Thyroid gland (tissue), 4 donors: ENCODE measurements around the gene TRAF5. TPM values are rescaled to one million over a fixed set of nuclear protein-coding genes. Genes with fewer than 3 reads are reported as not detected.

Experiments used
- DNase-seq, 2 donors: peaks; one replicate each; pipeline ENCODE4 v3.0.0-alpha.2; 2019
- H3K27ac ChIP-seq, 3 donors: fragments of 200-600 bp; sonication (generic); 1 replicate in 2 of 3; 2 replicates in 1 of 3; pipeline ENCODE4 v1.5.1; 2016 to 2019; ENCODE audit warnings: mild to moderate bottlenecking in 1 of 3, moderate library complexity in 1 of 3
- H3K27me3 ChIP-seq: fragments of 200-600 bp; sonication (generic); one replicate; pipeline ENCODE4 v1.5.1; 2019
- H3K36me3 ChIP-seq, 2 donors: fragments of 200-600 bp; sonication (generic); one replicate each; pipeline ENCODE4 v1.5.1; 2016 to 2019
- H3K4me1 ChIP-seq, 2 donors: fragments of 200-600 bp; sonication (generic); one replicate each; pipeline ENCODE4 v1.5.1; 2017 to 2019
- H3K4me3 ChIP-seq, 3 donors: fragments of 200-600 bp; sonication (generic); replicated peaks in 1 of 3; 1 replicate in 2 of 3; 2 replicates in 1 of 3; pipeline ENCODE4 v1.5.1; 2016; ENCODE audit warnings: mild to moderate bottlenecking in 1 of 3
- H3K9me3 ChIP-seq: fragments of 200-600 bp; sonication (generic); one replicate; pipeline ENCODE4 v1.5.1; 2017
- CTCF ChIP-seq, 6 experiments: fragments of 200-600 bp in 3 of 6; fragments of 450-650 bp in 3 of 6; sonication (generic) in 3 of 6; IDR thresholded peaks; one replicate each; pipeline ENCODE4 v1.5.1; 2016 to 2019; ENCODE audit warnings: antibody characterized with exemption in 6 of 6, mild to moderate bottlenecking in 2 of 6, inconsistent platforms in 1 of 6, moderate library complexity in 1 of 6
- POLR2A ChIP-seq, 2 donors: fragments of 450-650 bp; IDR thresholded peaks; one replicate each; pipeline ENCODE4 v1.6.1; 2017; ENCODE audit warnings: antibody characterized with exemption in 2 of 2, mild to moderate bottlenecking in 2 of 2, moderate library complexity in 1 of 2
- WGBS, 2 donors: methylation state at CpG; one replicate each; pipeline ENCODE4 v1.1.5; 2017; 5-methylcytosine and 5-hydroxymethylcytosine counted together
- intact Hi-C: fragments of 100-400 bp; cut with DNase I; formaldehyde crosslinking; loops from one replicate; pipeline ENCODE4 v1.15.1; 2023
- total RNA-seq, 4 donors: library from RNA; depleted of rRNA; stranded (reverse); fragments of >200 nt; gene quantifications; one replicate each; pipeline ENCODE4 v1.2.3, GENCODE V29; 2016

Gene TRAF5
- total RNA-seq, 4 donors from 2014 or later, result 3.1 to 5.9 (median 4.0) TPM

- intact Hi-C loops, result loop anchor here (10.0 kb wide), 1 partner anchor 160 kb away; the partner anchor contains the start of gene RD3
- peaks cover 0 to 3% of the 10 kb centered on the region in 2 donors for H3K4me1 ChIP-seq
- DNase-seq, result no peak
- H3K9me3 ChIP-seq, result no peaks in the 10 kb centered on the region
- no peaks in the 10 kb centered on the region for H3K36me3 ChIP-seq
- H3K4me3 ChIP-seq, result no peak overlapping the region
- WGBS, 2 donors, result 90 to 96% methylated on average over 4 of the region's 4 CpGs
- no peaks in the 10 kb centered on the region for H3K27me3 ChIP-seq
- no peak for TF ChIP-seq CTCF (IDR thresholded peaks at IDR 0.05)
- TF ChIP-seq POLR2A (IDR thresholded peaks at IDR 0.05), result no peak
- no peak overlapping the region for H3K27ac ChIP-seq
Observed at GRCh38 chr1:211334986-211335385, 8.4 kb downstream of the TRAF5 start.

GRCh38 chr1:211335522-211336157, 9.0 kb downstream of the TRAF5 start:
- Histone ChIP-seq H3K36me3 (no peaks in the 10 kb centered on the region), H3K9me3 (no peaks in the 10 kb centered on the region), H3K27ac (no peak overlapping the region), H3K27me3 (no peaks in the 10 kb centered on the region), H3K4me3 (no peak overlapping the region), H3K4me1 (peaks cover 0 to 3% of the 10 kb centered on the region in 2 donors)
- intact Hi-C loops, result loop anchor here (10.0 kb wide), 1 partner anchor 159 kb away; the partner anchor contains the start of gene RD3
- 83 to 86% methylated on average over 3 of the region's 3 CpGs for WGBS, 2 donors
- TF ChIP-seq CTCF (IDR thresholded peaks at IDR 0.05) (no peak), POLR2A (IDR thresholded peaks at IDR 0.05) (no peak)
- no peak for DNase-seq

GRCh38 chr1:211336161-211336560, 9.5 kb downstream of the TRAF5 start:
- DNase-seq, result no peak
- no peaks in the 10 kb centered on the region for H3K27me3 ChIP-seq
- WGBS, 2 donors, result 95% methylated on average over 3 of the region's 3 CpGs
- intact Hi-C loops, result loop anchor here (10.0 kb wide), 1 partner anchor 159 kb away; the partner anchor contains the start of gene RD3
- H3K4me1 ChIP-seq, result peaks cover 0 to 3% of the 10 kb centered on the region in 2 donors
- no peaks in the 10 kb centered on the region for H3K9me3 ChIP-seq
- TF ChIP-seq CTCF (IDR thresholded peaks at IDR 0.05), result no peak
- TF ChIP-seq POLR2A (IDR thresholded peaks at IDR 0.05), result no peak
- no peaks in the 10 kb centered on the region for H3K36me3 ChIP-seq
- no peak overlapping the region for H3K4me3 ChIP-seq
- no peak overlapping the region for H3K27ac ChIP-seq

GRCh38 chr1:211336775-211337174, 10.1 kb downstream of the TRAF5 start:
- intact Hi-C loops, result loop anchor here (10.0 kb wide), 1 partner anchor 158 kb away; the partner anchor contains the start of gene RD3
- Histone ChIP-seq H3K27ac (no peak overlapping the region), H3K27me3 (no peaks in the 10 kb centered on the region), H3K9me3 (no peaks in the 10 kb centered on the region), H3K4me1 (peaks cover 0 to 3% of the 10 kb centered on the region in 2 donors), H3K4me3 (no peak overlapping the region), H3K36me3 (no peaks in the 10 kb centered on the region)
- no peak for DNase-seq
- WGBS, 2 donors, result 91 to 92% methylated on average over 15 of the region's 15 CpGs
- TF ChIP-seq POLR2A (IDR thresholded peaks at IDR 0.05) (no peak), CTCF (IDR thresholded peaks at IDR 0.05) (no peak)
